Ectodermal cell (in vitro differentiated cells): ENCODE measurements around the gene CNOT2.
"Not testable (repeated sequence)": the region's sequence is repeated elsewhere in the genome, so short reads cannot be mapped to it uniquely, and the experiment has no call there.

Source experiments
- H3K27ac ChIP-seq: 2 replicates; pipeline ENCODE4 v1.7.0; 2013; ENCODE audit warnings: mild to moderate bottlenecking, low read depth, low read length; ENCODE audit not compliant: insufficient read depth, poor library complexity, severe bottlenecking
- H3K27me3 ChIP-seq: 2 replicates; pipeline ENCODE4 v1.7.0; 2013; ENCODE audit warnings: mild to moderate bottlenecking, low read length; ENCODE audit not compliant: insufficient read depth, control insufficient read depth, poor library complexity, severe bottlenecking
- H3K36me3 ChIP-seq: one replicate; pipeline ENCODE4 v1.7.0; 2013; ENCODE audit warnings: low read length; ENCODE audit not compliant: control insufficient read depth, insufficient read depth
- H3K4me1 ChIP-seq: one replicate; pipeline ENCODE4 v1.7.0; 2013; ENCODE audit warnings: low read length; ENCODE audit not compliant: control insufficient read depth, insufficient read depth
- H3K4me3 ChIP-seq: 2 replicates; pipeline ENCODE4 v1.7.0; 2013; ENCODE audit warnings: low read depth, low read length, control low read depth; ENCODE audit not compliant: insufficient read depth
- H3K9me3 ChIP-seq: 2 replicates; pipeline ENCODE4 v1.7.0; 2013; ENCODE audit warnings: mild to moderate bottlenecking, low read length, moderate library complexity; ENCODE audit not compliant: control insufficient read depth
- WGBS, 2 experiments: methylation state at CpG; one replicate each; pipeline ENCODE4 v1.1.7; 2013; ENCODE audit warnings: missing lambda C conversion rate in 2 of 2; 5-methylcytosine and 5-hydroxymethylcytosine counted together

The CNOT2 gene

DNA sequence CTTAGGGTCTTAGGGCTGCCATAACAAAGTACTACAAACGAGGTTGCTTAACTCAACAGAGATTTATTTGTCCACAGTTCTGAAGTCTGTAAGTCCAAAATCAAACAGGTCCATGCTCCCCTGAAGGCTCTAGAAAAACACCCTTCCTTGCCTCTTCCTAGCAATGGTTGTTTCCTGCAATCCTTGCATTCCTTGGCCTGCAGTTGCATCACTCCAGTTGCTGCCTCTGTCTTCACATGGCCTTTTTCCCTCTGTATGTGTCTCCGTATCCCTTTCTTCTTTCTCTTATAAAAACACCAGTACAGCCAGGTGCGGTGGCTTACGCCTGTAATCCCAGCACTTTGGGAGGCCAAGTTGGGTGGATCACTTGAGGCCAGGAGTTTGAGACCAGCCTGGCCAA is 140.3 kb downstream of the CNOT2 start:
- H3K9me3 ChIP-seq, result no peaks in the 10 kb centered on the region
- no peaks in the 10 kb centered on the region for H3K4me1 ChIP-seq
- no peaks in the 10 kb centered on the region for H3K36me3 ChIP-seq
- H3K4me3 ChIP-seq, result no peak overlapping the region
- no peaks in the 10 kb centered on the region for H3K27me3 ChIP-seq
- 84 to 96% methylated on average over 4 of the region's 4 CpGs for WGBS, 2 experiments
- no peak overlapping the region for H3K27ac ChIP-seq

DNA sequence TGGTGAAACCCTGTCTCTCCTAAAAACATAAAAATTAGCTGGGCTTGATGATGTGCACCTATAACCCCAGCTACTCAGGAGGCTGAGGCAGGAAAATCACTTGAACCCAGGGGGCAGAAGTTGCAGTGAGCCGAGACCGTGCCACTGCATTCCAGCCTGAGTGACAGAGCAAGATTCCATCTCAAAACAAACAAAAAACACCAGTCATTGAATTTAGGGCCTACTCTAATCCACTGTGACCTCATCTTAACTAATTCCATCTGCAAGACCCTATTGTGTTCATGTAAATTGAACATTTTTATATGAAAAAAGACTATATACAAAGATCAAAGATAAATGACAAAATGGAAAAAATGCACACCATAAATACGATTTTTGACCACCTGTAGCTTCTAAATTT is 140.7 kb downstream of the CNOT2 start:
- no peak overlapping the region for H3K27ac ChIP-seq
- H3K4me1 ChIP-seq, result no peaks in the 10 kb centered on the region
- H3K27me3 ChIP-seq, result no peaks in the 10 kb centered on the region
- no peak overlapping the region for H3K4me3 ChIP-seq
- H3K9me3 ChIP-seq, result no peaks in the 10 kb centered on the region
- WGBS, 2 experiments, result 85% methylated on average over 2 to 3 of the region's 3 CpGs
- no peaks in the 10 kb centered on the region for H3K36me3 ChIP-seq

DNA sequence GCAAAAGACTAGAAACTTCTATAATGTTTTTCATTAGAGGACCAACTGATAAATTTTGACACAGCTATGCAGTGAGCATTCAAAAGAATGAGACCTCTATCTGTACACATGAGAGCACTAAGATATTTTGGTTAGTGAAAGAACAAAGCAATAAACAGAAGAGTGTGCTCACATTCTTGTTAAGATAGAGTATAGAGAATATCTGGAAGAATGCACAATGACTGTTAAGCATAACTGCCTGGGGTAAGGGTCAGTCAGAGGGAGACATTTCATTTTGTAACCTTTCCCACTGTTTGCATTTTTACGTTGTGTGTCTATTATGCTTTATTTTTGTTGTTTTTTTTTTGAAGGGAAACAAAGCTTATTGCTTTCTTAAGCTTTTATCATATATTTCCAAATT is 143.5 kb downstream of the CNOT2 start:
- H3K4me1 ChIP-seq, result no peaks in the 10 kb centered on the region
- WGBS, 2 experiments, result 100% methylated on average over 1 of the region's 1 CpG
- H3K27ac ChIP-seq, result no peak overlapping the region
- H3K36me3 ChIP-seq, result no peaks in the 10 kb centered on the region
- H3K27me3 ChIP-seq, result no peaks in the 10 kb centered on the region
- no peaks in the 10 kb centered on the region for H3K9me3 ChIP-seq
- H3K4me3 ChIP-seq, result no peak overlapping the region

DNA sequence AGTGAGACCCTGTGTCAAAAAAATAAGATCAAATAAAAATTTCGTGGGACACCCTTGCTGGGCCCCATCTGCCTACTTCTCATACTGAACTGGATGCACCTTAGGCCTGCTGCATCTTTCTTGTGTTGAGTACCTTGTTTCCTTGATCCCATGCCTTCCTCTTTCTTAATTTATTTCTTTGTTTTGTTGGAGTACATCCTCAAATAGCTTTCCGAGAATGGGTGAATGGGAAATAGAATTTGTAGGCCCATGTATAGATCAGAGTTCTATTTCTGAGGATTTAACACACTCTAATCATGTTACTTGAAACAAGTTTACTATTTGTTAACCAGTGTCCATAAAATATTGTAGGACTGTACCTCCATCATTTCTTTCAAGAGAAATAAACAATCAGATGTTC is 146.4 kb downstream of the CNOT2 start:
- Histone ChIP-seq H3K9me3 (no peaks in the 10 kb centered on the region), H3K27ac (no peak overlapping the region), H3K4me3 (no peak overlapping the region), H3K36me3 (no peaks in the 10 kb centered on the region), H3K4me1 (no peaks in the 10 kb centered on the region), H3K27me3 (no peaks in the 10 kb centered on the region)
- 91 to 92% methylated on average over 1 of the region's 2 CpGs for WGBS, 2 experiments

DNA sequence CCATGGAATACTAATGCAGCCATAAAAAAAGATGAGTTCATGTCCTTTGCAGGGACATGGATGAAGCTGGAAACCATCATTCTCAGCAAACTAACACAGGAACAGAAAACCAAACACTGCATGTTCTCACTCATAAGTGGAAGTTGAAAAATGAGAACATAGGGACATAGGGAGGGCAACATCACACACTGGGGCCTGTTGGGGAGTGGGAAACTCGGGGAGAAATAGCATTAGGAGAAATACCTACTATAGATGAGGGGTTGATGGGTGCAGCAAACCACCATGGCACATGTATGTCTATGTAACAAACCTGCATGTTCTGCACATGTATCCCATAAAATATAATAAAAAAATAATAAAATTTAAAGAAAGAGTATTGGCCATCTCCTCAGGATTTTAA is 149.4 kb downstream of the CNOT2 start:
- not testable (repeated sequence) for H3K27me3 ChIP-seq, H3K4me1 ChIP-seq, H3K36me3 ChIP-seq, H3K4me3 ChIP-seq, H3K27ac ChIP-seq, H3K9me3 ChIP-seq
- WGBS, 2 experiments, result 91 to 93% methylated on average over 1 of the region's 1 CpG

DNA sequence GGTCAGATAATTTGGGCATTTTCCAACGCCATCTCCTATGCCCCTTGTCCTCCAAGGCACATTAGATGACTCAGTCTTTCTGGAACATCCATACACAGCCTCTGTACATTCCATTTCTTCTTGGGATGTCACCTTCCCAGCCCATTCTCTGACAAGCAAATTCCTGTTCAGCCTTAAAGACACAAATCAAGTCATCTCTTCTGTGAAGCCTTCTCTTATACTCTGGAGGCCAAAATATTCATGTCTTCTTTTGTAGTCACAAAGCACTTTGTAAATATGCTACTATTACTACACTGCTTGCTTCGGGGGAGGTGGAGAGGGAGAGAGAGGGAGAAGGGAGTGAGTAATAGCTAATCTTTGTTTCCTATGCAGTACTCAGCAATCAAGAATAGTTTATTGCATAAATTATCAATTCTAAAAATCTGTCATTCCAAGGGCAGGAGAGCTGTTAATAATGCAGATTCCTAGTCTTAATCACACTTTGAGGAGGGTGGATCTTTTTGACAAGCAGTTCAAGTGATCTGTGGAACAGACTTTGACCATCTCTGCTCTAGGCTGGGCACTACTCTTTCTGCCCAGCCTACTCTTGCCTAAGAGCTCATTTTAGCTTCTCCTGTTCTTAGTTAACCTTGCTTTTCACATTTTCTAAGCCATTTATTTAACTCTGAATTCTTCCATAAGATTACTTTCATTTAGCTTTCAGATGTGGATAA is 150.7 kb downstream of the CNOT2 start:
- Histone ChIP-seq H3K36me3 (no peaks in the 10 kb centered on the region), H3K9me3 (no peaks in the 10 kb centered on the region), H3K4me1 (no peaks in the 10 kb centered on the region), H3K4me3 (no peak overlapping the region), H3K27me3 (no peaks in the 10 kb centered on the region), H3K27ac (no peak overlapping the region)
- 90 to 98% methylated on average over 1 to 2 of the region's 2 CpGs for WGBS, 2 experiments

DNA sequence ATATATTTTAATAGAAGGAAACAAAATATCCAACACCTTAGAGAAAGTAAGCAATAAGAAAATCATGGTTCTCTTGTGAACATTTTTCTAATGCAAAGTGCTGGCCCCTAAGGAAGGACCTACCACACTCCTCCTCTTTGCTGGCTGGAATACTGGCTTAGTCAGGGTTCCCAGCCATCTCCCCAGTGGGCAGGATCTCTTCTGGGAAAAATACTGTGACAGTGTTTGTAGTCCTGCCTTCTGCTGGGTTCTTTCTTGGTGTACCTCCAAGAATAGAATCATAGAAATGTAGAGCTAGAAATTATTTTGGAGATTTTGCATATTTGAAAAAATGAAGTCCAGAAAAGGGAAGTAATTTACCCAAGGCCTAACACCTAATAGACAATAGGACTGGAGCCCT is 154.8 kb downstream of the CNOT2 start:
- Histone ChIP-seq H3K4me3 (no peak overlapping the region), H3K27ac (no peak overlapping the region)

DNA sequence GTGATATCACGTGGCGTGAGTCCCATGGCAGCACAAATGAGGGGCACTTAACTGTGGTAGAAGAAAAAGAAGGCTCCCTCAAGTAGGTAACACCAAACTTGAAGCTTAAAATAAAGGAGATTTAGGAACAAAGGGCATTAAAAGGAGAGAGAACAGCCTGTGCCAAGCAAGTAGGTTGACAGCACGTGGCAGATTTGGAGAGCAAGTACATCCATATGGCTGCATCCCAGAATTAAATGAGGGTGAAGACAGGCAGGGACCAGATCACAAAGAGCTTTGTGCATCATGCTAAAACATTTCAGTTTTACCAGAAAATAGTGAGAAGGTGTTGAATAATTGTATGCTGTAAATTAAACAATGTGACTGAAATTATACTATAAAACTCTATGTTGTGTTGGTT is 155.6 kb downstream of the CNOT2 start:
- WGBS, 2 experiments, result 94 to 95% methylated on average over 3 of the region's 3 CpGs
- H3K36me3 ChIP-seq, result peaks cover 7% of the 10 kb centered on the region
- no peaks in the 10 kb centered on the region for H3K9me3 ChIP-seq
- no peak overlapping the region for H3K27ac ChIP-seq
- H3K4me1 ChIP-seq, result no peaks in the 10 kb centered on the region
- no peak overlapping the region for H3K4me3 ChIP-seq
- H3K27me3 ChIP-seq, result no peaks in the 10 kb centered on the region

More for the DNA sequence above, 154.8 kb downstream of the CNOT2 start:
- Histone ChIP-seq H3K27me3 (no peaks in the 10 kb centered on the region), H3K4me1 (no peaks in the 10 kb centered on the region), H3K36me3 (peaks cover 7% of the 10 kb centered on the region), H3K9me3 (no peaks in the 10 kb centered on the region)

DNA sequence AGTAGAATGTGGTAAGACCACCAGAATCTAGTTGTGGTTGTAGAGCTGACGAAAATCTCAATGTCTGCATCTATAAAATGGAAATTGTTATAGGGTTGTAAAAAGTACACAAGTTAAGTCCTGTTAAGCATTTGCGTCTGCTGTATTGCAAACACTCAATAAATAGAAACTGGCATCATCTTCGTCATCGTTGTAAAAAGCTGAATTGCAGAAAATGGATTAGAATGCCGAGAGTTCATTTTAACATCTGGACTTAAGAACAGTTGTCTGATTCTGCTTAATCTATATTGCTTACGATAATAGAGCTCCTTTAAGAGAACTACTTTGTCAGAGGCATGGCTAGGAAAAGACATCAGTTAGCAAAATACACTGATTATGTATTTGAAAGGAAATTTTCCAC is 156.1 kb downstream of the CNOT2 start:
- peaks cover 7% of the 10 kb centered on the region for H3K36me3 ChIP-seq
- H3K4me3 ChIP-seq, result no peak overlapping the region
- H3K4me1 ChIP-seq, result no peaks in the 10 kb centered on the region
- 79 to 85% methylated on average over 6 of the region's 6 CpGs for WGBS, 2 experiments
- no peaks in the 10 kb centered on the region for H3K9me3 ChIP-seq
- H3K27me3 ChIP-seq, result no peaks in the 10 kb centered on the region
- no peak overlapping the region for H3K27ac ChIP-seq

DNA sequence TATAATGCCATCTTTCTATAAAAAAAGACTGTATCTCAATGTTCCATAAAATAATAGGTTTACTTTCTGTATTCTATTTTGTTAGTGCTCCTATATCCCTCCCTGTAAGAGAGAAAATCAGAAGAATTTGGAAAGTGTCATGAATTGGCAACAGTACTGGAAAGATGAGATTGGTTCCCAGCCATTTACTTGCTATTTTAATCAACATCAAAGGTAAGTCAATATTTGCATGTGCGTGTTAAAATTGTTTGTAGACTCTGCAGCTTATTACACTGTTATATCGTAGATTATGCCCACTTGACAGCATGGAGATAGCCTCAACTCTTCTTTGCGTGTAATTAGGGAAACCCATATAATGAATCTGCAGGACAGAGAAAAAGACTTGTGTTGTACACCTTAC is 156.9 kb downstream of the CNOT2 start:
- Histone ChIP-seq H3K36me3 (peaks cover 7% of the 10 kb centered on the region), H3K27me3 (no peaks in the 10 kb centered on the region), H3K9me3 (no peaks in the 10 kb centered on the region), H3K4me1 (no peaks in the 10 kb centered on the region), H3K4me3 (no peak overlapping the region), H3K27ac (no peak overlapping the region)
- WGBS, 2 experiments, result 85% methylated on average over 3 of the region's 3 CpGs

DNA sequence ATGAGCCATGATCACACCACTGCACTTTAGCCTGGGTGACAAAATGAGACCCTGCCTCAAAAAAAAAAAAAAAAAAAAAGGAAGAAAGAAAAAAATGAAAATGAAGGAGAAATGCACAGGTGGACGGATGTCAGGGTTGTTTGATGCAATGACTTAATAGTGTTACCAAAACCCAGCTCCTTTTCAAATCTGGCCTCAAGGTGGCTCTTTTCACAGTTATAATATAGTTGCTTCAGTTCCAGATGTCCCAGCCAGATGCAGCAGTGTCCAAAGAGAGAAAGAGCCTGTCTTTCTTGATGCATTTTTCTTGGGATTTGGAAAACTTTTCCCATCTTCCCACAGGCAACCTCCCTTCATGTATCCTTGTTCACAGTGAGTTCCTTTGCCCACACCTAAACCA is 159.4 kb downstream of the CNOT2 start:
- Histone ChIP-seq H3K4me3 (no peak overlapping the region), H3K36me3 (peaks cover 7% of the 10 kb centered on the region), H3K9me3 (no peaks in the 10 kb centered on the region), H3K27ac (no peak overlapping the region), H3K4me1 (no peaks in the 10 kb centered on the region), H3K27me3 (no peaks in the 10 kb centered on the region)
- WGBS, 2 experiments, result 83 to 100% methylated on average over 1 of the region's 1 CpG
